Measurements from ENCODE around the gene LMO1.

The LMO1 gene

DNA sequence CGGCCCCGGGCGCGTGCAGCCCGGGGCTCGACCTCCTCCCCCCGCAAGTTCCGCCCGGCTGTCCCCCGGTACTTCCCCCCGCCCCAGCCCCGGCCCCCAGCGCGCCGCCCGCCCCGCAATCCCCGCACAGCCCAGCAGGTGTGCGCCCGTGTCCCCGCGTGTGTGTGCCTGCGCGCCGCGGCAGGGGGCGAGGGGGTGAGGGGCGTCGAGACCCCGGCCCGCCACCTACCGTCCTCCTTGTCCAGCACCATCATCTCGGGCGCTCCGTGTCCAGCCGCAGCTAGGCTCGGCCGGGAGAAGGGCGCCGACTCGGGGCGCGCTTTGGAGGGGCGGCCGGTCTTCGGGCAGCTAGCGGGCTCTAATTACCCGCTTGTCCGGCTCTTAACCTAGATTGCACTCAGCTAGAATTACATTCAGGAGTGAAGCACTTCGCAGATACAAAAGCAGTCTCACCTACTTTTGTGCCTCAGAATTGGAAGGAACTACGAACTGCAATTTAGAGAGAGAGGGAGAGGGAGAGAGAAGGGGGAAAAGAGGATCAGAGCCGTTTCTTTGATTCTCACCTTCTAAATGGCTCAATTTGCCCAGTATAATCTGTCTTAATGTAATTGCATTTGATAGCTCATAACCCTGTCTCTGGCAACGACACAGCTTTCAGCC, 439 bp downstream of the LMO1 start:
- DNase-seq, result no peak

- DNase-seq, result no peak
Observed at GRCh38 chr11:8262552-8263108, 1.0 kb downstream of the LMO1 start.

GRCh38 chr11:8261921-8262551, 1.6 kb downstream of the LMO1 start:
- no peak for DNase-seq

GRCh38 chr11:8261291-8261690, 2.4 kb downstream of the LMO1 start:
- no peak for DNase-seq

DNA sequence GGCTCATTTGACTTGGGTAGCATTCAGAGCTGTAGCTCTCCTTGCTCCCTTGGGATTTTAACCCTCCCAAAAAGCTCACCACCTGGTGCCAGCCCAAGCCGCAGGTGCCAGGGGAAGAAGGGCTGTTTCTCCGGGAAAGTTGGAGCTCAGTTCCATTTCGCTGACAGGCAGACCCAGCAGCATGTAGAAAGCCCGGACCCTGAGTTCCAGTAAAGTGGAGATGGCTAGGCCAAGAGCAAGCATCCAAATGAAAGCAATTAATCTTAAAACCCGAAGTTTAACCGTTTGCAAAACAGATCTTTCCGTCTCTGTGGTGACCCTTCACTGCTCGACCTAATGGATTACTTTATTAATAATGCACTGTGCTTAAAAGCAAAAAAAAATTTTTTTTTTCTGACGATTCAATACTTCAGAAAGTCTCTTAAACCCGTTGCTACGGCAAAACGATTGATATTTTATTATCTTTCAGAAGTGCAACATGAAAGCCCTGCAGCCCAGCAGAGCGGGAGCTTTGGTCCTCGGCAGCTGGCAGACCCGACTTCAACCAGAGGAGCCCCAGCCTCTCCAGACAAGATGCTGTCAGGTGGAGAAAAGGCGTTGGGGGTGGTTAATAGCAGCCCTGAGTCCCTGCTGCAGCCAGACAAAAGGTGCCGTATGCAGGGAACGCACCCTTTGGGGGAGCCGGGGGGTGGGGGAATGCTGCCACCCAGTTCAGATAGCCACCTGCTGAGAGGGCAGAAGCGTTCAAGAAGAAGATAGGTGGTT, 3.3 kb downstream of the LMO1 start:
- DNase-seq, result no peak

DNA sequence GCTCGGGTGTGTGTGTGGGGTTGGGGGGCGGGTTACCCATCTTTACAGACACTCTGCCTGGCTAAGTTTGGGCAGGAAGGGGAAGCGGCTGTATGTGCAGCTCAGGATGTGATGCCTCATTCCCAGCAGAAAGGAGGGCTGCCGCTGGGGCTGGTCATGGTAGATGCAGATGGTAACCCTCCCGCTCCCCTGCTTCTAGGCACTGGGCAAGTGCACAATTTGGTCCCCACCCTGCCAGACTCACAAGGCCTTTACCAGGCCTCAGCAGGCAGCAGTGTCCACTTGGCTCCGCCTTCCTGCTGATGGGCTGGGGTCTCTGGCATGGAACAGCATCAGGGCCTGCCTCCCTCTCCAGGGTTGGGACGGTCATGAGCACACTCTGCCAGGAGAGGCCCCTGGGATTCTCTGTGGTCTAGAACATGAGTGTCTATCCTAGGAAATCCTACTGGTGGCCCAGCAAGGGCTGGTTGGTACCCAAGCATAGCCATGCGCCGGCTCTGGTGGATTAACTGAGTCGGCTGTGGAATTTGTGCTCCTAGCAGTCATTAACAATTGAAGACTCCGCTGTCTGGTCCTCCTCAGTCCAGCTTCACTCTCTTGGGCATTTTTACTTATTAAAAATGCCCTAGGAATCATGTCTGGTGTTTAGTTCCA, 4.2 kb downstream of the LMO1 start:
- DNase-seq, result no peak

DNA sequence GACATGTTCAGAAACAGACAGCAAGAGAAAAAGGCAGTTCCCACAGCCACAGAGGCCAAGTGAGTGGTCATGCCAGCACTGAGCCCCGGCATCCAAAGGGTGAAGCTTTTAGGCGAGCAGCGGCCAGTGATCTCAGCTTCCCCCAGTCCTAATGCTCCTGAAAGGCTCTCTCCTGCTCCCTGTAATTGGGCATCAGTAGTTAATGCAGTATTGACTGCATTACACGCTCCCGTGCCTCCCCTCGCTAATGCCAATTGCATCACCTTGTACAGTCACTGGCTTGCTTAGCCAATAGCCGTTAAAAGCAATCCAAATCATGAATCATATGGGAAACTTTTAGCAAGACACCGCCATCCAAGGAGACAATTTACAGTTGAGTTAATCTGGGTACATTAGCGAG, 4.9 kb downstream of the LMO1 start:
- DNase-seq, result no peak

GRCh38 chr11:8258289-8258688, 5.4 kb downstream of the LMO1 start:
- DNase-seq, result no peak

DNA sequence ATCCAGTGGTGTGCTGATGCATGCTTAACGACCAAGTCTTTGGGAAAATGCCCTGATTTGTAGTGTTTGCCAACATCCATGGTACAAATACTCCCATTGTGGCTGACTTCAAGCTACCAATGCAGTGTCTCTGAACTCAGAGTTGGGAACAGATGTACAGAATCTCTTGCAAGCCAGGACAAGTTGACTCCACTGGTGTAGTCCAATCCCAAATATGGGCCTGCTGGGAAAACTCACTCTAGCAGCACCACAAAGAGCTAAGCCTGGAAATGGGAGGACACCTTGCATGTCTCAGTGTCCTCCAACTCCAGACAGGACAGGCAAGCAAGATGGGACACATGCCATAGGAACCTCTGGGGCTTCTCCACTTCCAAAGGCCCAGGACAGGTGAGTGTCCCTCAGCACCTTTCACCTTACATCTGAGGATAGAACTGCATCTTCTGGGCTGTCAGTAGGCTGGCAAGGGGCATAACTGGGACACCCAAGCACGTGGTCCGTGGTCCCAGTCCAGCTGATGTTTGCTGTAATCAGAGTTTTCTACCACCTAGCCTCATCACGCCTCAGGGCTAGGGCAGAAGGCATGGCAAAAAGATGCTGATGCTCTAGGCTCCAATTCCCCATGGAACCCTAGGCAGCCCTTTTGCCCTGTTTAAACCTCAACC, 6.5 kb downstream of the LMO1 start:
- DNase-seq, result no peak

GRCh38 chr11:8256271-8257002, 7.2 kb downstream of the LMO1 start:
- no peak for DNase-seq

DNA sequence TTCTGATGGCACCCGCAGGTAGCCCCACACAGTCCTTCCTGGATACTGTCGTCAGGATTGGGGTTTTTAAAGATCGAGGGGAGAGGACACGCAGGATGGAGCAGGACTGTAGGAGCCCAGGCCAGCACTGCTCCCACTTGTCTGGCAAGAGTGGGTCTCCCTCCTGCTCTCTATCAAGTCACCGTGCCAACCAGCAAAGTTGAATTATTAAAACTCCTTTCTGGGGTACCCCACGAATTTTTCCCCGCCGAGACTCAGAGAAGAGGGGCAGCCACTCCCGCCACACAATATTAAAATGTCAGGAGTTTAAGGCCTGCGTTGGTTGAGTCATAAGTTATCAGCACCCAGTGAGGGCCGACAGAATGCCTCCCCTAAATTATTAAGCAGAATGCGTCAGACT, 10.1 kb downstream of the LMO1 start:
- no peak for DNase-seq

DNA sequence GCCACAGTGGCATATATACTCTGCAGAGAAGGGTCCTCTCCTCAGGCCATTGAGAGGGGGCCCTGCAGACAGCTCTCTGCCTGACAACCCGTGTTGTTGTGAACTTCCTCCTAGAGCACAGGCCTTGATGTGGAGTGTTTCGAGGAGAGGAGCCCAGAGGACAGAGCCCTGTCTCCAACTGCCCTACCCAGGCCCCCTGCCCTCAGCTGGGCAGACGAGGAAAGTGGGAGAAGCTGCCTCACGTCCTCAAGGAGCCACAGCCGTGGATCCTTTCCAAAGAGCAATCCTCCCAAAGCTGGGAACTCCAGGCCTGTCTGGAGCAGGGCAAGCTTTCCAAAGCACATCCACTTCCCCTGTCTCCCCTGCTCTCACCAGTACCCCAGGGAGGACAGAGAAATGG, 10.7 kb downstream of the LMO1 start:
- no peak for DNase-seq

DNA sequence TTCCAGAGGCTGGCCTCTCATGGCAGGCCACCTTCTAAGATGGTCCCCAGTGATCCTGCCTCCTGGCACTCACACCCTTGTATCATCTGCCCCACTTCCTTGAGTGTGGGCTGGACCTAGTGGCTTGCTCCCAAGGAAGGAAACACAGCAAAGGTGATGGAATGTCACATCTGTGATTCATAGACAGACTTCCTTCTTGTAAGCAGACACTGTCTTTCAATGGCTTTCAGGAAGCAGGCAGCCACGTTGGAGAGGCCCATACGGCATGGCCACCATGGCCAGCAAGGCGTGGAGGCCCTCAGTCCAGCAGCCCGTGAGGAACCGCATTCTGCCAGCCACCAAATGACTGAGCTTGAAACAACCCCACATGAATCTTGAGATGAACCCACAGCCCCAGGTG, 11.3 kb downstream of the LMO1 start:
- no peak for DNase-seq

- DNase-seq, result no peak
Observed at GRCh38 chr11:8251616-8252295, 11.9 kb downstream of the LMO1 start.

- no peak for DNase-seq
Observed at GRCh38 chr11:8250981-8251615, 12.6 kb downstream of the LMO1 start.

- DNase-seq, result no peak
Observed at GRCh38 chr11:8250434-8250833, 13.2 kb downstream of the LMO1 start.

DNA sequence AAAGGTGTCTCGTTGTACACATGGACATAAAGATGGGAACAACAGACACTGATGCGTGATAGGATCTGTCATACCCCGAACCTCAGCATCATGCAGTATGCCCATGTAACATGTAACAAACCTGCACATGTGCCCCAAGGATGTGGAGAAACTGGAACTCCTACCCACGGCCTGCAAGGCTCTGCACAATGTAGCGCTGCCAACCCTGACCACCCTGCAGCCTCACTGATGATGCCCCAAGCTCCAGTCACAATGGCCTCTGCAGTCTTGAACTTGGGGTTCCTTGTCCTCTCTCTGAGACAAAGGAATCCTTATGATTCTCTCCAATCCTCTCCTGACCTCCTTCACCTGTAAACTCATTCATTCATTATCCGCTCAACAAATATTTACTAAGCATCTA, 14.2 kb downstream of the LMO1 start:
- no peak for DNase-seq

DNA sequence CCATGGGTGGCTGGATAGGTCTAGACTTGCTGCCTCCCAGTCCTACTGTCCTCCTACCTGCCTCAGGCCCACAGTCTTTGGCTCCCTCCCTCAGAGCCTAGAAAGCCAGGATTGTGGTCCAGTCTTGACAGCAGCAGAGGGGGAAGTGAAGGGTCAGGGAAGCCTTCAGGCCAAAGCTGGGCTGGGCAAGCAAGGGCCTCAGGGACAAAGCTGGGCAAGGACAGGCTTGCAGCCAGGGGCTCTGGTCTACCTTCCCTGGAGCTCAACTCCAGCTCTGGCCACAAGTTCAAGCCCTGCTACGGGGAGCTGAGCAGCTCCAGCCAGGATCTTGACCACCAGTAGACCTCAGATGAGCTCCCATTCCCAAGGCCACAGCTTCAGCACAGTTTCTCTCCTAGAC, 14.9 kb downstream of the LMO1 start:
- DNase-seq, result no peak

DNA sequence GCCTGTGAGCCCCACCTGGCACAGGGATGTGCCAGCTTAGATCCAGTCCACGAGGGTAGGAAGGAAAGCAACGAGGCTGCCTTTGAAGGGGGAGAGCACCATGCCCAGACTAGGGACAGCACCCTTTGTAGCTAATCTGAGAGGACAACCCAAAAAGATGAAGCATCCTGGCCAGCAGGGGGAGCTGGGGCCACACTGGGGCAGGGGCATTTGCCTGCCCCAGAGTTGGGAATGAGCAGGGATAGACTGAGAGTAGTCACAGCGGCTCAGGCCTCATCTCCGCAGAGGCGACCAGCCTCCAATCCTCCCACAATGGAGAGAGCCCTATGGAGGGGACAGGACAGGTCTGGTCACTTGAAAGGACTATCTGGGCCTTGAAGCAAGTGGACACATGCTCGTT, 16.4 kb downstream of the LMO1 start:
- DNase-seq, result peak; percentile 9

- DNase-seq, result no peak
Observed at GRCh38 chr11:8243458-8243857, 20.2 kb downstream of the LMO1 start.

Measured in CD4-positive, alpha-beta T cell treated with Interleukin-17A for 1 hour (primary cell).